Hematopoietic multipotent progenitor cell treated with erythropoietin and hydrocortisone succinate and interleukin-3 and kit ligand, for 4 days (in vitro differentiated cells): ENCODE data around the gene MOCS1.

Experiments
- DNase-seq: peaks from one replicate; pipeline ENCODE4 v3.0.0-alpha.2; 2015

MOCS1 gene

GRCh38 chr6:39901670-39902069 is 32.6 kb downstream of the MOCS1 start:
- DNase-seq: no peak

GRCh38 chr6:39901116-39901655 is 33.1 kb downstream of the MOCS1 start:
- DNase-seq: no peak

DNA sequence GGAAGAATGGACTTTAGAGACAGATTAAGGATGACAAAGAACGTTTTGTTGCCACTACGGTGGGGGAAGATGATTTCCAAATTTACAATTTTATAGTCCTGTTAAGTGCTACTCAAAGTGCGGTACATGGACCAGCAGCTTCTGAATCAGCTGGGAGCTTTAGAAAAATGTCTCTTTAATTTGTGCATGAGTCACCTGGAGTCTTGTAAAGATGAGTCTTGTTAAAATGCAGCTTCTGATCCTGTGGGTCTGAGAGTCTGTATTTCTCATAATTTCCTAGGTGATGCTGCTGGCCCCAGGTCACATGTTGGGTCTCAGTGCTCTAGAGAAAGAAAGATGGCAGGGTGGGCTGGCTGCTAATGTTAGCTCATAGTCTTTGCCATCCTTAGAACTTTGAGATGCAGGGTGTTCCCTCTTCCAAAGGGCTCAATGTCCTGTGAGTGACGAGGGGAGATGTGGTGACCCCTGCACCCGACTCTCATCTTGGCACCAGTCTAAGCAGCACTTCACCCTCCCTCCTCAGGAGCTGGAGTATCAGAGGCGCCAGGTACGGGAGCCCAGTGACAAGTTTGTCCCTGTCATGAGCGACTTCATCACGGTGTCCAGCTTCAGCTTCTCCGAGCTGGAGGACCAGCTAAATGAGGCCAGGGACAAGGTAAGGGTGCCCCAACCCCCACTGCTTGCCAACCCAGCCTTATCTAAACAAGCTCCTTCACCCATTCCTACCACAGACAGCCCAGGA is 34.5 kb downstream of the MOCS1 start:
- DNase-seq: no peak

GRCh38 chr6:39898625-39899024 is 35.6 kb downstream of the MOCS1 start:
- no peak for DNase-seq

GRCh38 chr6:39897698-39898097 is 36.6 kb downstream of the MOCS1 start:
- no peak for DNase-seq

GRCh38 chr6:39896701-39897100 is 37.6 kb downstream of the MOCS1 start:
- no peak for DNase-seq

GRCh38 chr6:39893286-39893685 is 41.0 kb downstream of the MOCS1 start:
- no peak for DNase-seq

GRCh38 chr6:39892490-39893129 is 41.7 kb downstream of the MOCS1 start:
- DNase-seq: peak; percentile 59

- no peak for DNase-seq
These were observed 42.3 kb downstream of the MOCS1 start for GRCh38 chr6:39891976-39892375.

DNA sequence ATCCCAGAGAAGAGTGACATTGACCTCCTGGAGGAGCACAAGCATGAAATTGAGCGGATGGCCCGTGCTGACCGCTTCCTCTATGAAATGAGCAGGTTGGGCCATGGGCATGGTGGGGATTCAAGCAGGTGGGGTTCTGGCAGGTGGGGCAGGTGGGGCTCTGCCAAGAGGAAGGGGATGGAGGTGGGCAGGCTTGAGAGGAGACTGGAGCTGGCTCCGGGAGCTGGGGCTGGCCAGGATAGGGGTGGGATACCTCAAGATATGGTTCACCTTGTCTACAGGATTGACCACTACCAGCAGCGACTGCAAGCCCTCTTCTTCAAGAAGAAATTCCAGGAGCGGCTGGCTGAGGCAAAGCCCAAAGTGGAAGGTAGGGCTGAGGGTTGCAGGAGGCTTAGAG is 42.9 kb downstream of the MOCS1 start:
- no peak for DNase-seq

DNA sequence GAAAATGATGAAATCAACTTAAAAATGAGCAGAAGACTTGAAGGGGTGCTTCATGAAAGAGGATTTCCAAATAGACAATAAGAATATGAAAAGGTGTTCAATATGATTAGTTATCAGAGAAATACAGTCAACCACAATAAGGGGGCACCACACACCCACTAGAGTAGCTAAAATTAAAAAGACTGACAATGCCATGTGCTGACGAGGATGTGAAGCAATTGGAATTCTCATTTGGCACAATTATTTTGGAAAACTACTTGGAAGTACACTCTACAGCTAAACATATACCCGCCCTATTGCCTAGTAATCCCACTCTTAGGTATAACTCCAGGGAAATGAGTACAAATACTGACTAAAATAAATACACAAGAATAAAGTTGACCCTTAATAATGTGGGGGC is 45.0 kb downstream of the MOCS1 start:
- DNase-seq: no peak

GRCh38 chr6:39887692-39888450 is 46.4 kb downstream of the MOCS1 start:
- no peak for DNase-seq

GRCh38 chr6:39886871-39887270 is 47.4 kb downstream of the MOCS1 start:
- no peak for DNase-seq

DNA sequence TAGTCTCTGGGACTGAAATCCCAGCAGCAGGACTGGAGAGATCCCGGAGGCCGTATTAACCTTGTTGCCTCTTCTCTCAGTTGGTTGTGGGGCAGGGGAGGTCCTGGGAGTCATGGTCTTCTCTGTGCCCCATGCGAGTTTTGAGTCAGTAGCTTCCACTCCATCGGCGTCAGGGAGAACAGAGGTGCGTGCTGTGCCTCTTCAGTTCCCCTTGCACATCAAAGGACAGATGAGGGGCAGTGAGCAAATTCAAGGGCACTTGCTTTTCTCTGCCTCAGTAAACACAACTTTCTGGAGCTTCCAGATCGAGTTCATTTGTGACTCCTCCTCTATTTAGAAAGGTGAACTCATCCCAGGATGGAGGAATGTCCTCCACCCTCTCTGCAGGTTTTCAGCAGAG is 48.6 kb downstream of the MOCS1 start:
- no peak for DNase-seq

DNA sequence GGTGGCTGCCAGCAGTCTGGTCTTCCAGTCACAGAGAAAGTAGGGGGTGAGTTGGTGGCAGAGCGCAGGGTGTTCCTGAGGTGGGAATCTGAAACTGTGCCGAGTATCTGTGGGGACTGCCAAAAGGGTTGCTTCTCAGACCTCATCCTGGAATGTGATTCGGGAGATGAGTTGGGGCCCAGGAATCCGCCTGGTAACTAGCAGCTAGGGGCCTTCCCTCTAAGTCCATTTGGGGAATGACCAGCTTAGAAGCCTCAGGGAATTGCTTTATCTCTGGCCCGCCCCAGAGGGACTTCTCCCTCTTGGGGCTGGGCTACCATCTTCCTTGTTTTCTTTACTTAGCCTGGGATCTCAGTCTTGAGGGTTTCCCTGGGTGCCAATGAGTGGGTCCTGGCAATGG is 49.6 kb downstream of the MOCS1 start:
- DNase-seq: no peak

GRCh38 chr6:39882531-39882899 is 51.7 kb downstream of the MOCS1 start:
- DNase-seq: no peak

- DNase-seq: no peak
These were observed 52.3 kb downstream of the MOCS1 start for GRCh38 chr6:39881851-39882530.

DNA sequence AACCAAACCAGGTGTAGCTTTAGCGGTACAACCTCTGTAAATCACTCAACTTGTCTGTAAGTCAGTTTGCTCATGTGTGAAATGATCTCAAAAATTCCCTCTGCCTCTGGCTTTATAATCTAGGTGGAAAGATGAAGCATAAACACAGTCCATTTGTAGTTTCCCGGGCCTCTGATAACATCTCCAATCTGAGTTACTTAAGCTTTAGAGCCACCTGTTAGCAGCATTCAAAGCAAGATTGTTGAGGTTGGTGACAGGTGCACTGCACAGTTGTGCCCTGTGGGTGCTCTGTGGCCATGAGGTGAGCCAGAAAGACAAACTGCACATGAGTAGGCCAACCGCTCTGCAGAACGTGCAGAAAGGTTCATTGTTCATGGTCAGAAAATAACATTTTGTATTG is 53.7 kb downstream of the MOCS1 start:
- DNase-seq: no peak

- DNase-seq: no peak
These were observed 54.7 kb downstream of the MOCS1 start for GRCh38 chr6:39879535-39879934.

GRCh38 chr6:39876826-39877225 is 57.4 kb downstream of the MOCS1 start:
- no peak for DNase-seq

DNA sequence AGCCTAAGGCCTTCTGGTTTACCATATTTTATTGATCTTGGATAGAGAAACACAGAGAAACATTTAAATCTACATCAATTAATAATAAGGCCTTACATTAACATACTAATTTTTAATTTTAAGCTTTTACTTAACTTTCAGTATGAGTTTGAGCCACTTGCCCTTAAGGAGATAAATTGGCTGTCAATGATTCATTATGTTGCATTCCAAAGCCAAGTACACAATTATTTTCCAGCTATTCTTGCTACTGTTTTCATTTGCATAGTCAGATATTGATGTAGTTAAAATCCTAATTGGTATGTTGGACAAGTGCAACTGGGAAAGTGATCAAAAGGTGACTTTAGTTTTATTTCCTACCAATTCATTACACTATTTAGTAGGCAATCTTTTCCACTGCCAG is 58.2 kb downstream of the MOCS1 start:
- DNase-seq: no peak

- DNase-seq: no peak
These were observed 60.8 kb downstream of the MOCS1 start for GRCh38 chr6:39873439-39873838.

DNA sequence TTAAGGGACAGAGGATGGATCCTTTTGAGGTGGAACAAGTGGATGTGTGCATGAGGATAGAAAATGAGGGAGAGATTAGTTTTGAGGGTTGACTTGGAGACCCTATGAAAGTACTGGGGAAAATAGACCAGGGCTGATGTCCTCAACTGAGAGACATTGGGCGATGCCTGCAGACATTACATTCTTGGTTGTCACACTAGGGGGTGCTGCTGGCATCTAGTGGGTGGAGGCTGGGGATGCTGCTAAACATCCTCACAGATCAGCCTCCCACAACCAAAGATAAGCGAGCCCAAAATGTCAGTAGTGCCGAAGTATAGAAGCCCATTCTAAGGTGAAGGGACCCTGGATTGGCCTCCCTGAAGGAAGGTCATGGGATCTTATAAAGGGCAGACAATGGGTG is 63.3 kb downstream of the MOCS1 start:
- DNase-seq: no peak
